ENCODE results near the gene MTG2.

Gene MTG2

DNA sequence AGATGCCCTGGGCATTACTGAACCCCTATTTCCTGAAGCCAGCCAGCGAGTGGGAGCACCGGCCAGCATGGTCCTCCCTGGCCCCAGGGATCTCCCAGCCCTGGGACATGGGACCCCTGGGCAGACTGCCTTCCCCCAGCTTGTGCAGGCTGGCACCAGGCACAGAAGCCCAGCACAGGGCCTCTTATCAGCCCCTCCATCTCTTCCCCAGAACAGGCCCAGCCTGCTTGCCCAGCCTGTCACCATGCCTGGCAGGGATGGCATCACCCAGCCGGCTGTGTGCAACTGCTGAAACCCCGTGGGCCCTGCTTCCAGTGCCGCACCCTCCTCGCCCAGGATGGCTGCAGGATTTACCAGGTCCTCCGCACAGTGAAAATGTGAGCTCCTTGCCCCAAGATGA lies 49.4 kb downstream of the MTG2 start:
- DNase-seq = no peak

DNA sequence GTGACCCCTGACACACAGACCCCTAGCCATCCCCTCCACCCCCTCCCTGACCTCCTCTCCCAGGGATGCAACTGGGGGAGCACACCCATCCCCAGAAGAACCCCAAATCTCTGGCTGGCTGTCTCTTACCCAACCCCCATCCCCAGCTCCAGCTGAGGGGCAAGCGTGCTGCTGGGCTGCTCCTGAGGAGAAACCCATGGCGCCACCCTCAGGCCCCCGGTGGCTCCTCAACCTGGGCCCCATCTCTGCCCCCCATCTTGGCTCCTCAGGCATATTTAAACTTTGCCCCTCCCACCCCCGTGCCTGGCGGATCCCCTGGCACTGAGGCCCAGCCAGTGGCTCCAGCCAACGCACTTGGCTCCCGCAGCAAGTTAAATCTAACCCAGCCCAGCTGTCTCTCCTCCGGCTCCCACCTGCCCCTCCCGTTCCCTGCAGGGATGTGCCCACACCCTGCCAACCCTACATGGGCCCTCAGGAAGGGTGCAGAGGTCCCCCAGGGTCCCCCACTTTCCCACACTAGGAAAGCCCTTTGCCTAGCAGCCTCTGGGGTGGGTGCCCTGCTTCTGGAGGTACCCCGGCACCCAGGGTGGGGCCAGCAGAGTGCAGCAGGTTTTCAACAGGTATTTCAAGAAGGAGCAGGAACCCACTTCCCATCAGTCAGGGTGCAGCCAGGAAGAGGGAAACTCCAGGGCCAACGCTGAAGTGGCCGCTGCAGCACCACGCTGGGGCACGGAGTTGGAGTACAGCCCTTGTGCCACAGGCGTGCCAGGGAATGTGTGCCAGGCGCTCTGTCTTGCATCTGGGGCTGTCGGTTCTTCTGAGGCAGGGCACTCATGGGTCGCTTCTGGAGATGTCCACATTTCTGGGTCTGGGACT lies 50.2 kb downstream of the MTG2 start:
- DNase-seq = no peak

- DNase-seq = no peak
These were observed 50.9 kb downstream of the MTG2 start for GRCh38 chr20:62233684-62234083.

DNA sequence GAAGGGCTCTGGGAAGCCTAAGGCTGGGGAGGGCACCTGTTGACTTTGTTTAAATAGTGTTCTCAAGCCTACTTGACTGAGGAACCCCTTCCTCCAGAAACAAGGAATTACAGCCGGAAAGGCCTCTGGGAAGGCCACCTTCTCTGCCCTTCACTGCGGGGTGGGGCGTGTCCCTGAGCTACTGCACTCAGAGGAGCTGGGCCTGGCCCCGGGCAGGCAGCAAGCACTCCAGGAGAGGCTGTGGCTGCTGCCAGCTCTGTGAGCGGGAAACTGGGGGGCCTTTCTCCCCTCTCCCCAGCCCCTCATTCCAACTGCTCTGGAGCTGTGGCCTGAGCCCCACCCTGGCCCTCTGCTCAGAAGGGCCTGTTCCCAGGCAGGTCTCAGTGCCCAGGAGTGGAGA lies 51.5 kb downstream of the MTG2 start:
- DNase-seq = no peak

- DNase-seq = peak in 1 of 56 donors; percentile 24
These were observed 52.4 kb downstream of the MTG2 start for GRCh38 chr20:62235001-62235776.

DNA sequence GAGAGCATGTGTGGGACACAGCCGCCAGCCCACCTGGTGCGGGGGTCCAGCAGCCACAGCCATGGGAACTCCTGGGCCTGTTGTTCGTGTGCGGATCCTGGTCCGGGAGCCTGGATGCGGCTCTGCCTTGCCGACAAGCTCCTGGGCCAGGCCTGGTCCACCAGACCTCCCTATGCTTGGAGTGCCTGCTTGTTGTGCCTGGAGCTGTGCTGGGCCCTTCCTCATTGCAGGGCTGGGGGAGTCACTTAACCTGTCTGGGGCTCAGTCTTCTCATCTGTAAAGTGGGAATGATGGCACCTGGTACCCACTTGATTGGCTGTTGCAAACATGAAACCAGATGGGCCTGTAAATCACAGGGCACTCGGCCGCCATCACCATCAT lies 52.9 kb downstream of the MTG2 start:
- no peak for DNase-seq

DNA sequence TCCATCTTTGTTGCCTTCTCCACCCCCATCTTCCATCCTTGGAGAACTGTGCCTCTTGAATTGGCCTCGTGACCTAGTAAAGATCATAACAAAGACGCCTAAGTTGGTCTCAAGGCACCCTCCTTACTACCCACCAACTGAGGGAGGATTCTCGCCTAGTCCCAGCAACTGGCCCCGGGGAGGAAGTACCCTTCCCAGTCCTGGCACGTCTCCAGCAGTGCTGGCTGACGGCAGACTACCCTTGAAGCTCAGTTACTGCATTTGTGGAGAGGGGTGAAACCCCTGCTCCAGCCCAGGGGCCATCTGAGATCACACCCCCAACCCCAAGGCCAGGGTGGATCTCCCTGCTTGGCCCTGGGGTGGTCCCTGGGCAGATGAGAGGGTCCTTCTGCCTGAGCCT lies 53.4 kb downstream of the MTG2 start:
- DNase-seq = no peak

DNA sequence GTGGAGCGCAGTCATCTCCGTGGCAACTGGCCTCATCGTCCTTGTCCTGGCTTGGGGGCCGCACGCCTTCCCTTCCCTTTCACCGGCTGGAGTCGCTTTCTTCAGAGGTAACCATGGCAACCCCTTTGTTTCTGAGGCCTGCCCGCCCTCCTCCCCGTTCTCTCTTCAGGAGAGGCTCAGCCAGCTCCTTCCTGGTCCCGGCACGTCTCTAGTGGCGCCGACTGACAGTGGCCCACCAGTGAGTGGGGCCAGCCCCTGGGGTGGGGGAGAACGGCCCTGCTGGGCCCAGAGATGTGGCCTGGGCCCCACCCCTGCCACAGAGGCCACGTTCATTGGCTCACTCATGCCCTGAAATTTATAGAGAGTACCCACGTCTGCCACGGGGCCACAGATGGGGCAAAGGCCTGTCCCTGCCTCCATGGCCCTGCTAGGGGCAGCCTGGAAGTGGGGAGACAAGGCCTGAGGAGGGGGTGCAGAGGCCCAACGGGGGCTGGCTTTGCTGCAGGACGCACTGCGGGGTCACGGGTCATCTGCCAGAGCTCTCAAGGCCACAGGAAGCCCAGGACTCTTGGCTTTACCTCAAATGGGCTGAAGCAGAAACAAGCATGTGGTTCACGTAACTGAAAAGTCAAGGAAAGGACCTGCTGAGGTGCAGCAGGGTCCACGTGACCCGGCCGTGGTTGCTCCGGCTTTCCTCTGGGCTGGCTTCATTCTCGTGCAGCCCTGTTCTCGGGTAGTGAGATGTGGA lies 54.1 kb downstream of the MTG2 start:
- peak in 28 of 56 donors; percentile 6 to 73 (median 29) for DNase-seq

- DNase-seq = no peak
These were observed 54.6 kb downstream of the MTG2 start for GRCh38 chr20:62237514-62237800.

DNA sequence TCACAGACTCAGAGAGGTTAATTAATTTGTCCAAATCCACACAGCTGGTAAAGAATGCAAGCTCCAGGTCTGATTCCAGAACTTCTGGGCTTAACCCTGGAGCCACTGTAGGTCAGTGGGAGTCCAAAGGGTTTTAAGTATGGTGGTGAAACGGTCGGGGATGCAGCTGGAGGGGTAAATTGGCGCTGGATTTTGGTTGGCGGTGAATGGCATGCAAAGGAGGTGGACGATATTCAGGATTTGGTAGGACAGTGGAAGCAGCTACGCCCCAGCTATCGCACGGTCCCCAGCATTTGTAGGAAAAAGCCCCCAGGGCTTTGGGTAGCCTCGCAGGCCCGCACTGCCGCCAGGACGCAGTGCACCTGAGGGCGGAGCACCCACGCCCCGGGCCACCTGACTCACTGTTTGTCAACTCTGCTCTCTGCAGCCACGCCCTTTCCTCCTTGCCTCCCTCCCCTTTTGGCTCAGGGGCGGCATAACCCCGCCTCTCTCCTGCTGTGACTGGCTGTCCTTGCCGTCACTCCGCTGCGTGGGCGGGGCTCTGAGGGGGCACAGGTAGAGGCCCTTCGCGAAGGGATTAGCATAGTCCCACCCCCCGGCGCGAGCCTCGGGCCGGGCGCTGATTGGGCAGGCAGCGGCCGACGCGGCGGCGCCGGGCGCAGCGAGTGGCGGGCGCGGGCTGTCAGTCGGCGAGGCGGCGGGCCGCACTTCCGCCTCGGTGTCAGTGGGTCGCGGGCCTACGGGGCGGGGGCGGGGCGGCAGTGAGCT lies 55.2 kb downstream of the MTG2 start, which contains the start of gene OSBPL2:
Gene OSBPL2, plus strand, starts transcription at position 721 of the 768 bp plus-strand sequence. CDS start 17,664 bp downstream, outside the sequence.
- peak; percentile 87 to 100 (median 98) for DNase-seq

DNA sequence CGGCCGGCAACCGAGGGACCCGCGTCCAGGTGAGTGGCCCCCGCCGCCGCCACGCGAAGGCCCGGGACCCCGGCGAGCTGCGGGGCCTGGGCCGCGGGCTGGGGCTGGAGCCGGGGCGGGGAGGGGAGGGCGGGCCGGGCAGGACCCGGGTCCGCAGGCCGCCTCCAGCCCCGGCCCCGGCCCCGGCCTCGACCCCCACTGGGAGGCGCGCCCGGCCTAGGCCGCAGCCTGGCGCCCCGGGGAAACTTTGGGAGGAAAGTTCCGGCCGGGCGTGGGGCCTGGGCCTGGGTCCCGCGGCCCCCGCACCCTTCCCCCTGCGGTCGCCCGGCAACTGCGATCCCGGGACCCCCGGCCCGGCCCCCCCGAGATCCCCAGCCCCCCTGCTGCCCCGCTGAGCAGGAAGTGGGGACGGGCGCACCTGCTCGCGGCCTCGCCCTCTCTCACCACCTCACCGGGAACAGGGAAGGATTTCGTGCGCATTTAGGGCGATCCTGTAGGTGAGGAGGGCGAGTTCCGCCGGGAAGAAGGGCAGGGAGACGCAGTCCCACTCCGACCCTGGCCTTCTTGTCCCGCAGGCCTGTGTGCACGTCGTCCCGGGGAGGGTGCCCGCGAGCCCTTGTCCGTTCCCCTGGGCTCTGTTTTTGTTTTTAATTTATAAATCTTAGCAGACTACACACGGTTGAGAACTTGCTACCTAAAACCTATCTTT lies 55.9 kb downstream of the MTG2 start:
- DNase-seq = peak in 1 of 56 donors; percentile 13

DNA sequence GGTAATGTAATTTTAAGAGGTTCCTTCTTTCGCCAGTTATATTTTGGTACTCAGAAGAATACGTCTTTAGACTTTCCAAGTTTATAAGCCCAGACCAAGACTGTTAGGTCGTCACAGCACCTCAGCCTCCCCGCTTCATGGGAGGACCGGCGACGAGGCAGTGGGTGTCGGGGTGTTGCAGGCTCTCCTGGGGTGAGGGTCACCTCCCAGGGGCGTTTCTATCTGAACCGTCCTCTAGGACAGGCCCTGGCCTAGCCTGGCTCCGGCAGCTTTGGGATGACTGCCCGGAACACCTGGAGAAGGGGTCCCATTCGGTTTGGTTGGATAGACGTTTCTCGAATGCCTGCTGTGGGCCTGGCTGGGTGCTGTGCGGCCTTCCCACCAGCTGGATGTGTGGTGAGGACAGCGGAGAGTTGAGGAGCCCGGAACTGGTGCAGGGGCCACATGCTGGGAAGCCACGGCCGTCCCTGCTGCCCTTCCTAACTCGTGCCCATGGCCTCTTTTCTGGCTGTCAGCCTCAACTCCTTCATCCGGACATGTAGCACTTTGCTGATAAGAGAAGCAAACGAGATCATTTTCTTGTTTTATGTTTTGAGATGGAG lies 56.6 kb downstream of the MTG2 start:
- no peak for DNase-seq

GRCh38 chr20:62240020-62240685 lies 57.3 kb downstream of the MTG2 start:
- no peak for DNase-seq

GRCh38 chr20:62241506-62241905 lies 58.7 kb downstream of the MTG2 start:
- DNase-seq = no peak

- no peak for DNase-seq
These were observed 59.3 kb downstream of the MTG2 start for GRCh38 chr20:62242176-62242575.

- no peak for DNase-seq
These were observed 60.3 kb downstream of the MTG2 start for GRCh38 chr20:62243106-62243505.

GRCh38 chr20:62243906-62244515 lies 61.2 kb downstream of the MTG2 start:
- DNase-seq = no peak

GRCh38 chr20:62244644-62245108 lies 61.8 kb downstream of the MTG2 start:
- DNase-seq = no peak

- DNase-seq = no peak
These were observed 63.1 kb downstream of the MTG2 start for GRCh38 chr20:62245911-62246280.

Data from nucleus accumbens (tissue), 56 donors.